AG09319 (cell line): ENCODE data around the gene KIF26B.

Experiments
- DNase-seq: peaks from one replicate; pipeline ENCODE4 v3.0.0-alpha.2; 2010; ENCODE audit warnings: low read depth; ENCODE audit errors: extremely low read depth
- TF ChIP-seq, protein P1 (sequence below): IDR thresholded peaks from 2 replicates; pipeline ENCODE4 v1.5.1; 2011; ENCODE audit warnings: low read depth, mild to moderate bottlenecking, inconsistent platforms, low read length, moderate library complexity

The KIF26B gene

GRCh38 chr1:245587435-245588115 is 432.8 kb downstream of the KIF26B start:
- TF ChIP-seq, protein P1, sequence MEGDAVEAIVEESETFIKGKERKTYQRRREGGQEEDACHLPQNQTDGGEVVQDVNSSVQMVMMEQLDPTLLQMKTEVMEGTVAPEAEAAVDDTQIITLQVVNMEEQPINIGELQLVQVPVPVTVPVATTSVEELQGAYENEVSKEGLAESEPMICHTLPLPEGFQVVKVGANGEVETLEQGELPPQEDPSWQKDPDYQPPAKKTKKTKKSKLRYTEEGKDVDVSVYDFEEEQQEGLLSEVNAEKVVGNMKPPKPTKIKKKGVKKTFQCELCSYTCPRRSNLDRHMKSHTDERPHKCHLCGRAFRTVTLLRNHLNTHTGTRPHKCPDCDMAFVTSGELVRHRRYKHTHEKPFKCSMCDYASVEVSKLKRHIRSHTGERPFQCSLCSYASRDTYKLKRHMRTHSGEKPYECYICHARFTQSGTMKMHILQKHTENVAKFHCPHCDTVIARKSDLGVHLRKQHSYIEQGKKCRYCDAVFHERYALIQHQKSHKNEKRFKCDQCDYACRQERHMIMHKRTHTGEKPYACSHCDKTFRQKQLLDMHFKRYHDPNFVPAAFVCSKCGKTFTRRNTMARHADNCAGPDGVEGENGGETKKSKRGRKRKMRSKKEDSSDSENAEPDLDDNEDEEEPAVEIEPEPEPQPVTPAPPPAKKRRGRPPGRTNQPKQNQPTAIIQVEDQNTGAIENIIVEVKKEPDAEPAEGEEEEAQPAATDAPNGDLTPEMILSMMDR = no peak
- DNase-seq = no peak

GRCh38 chr1:245588116-245588639 is 433.4 kb downstream of the KIF26B start:
- DNase-seq = no peak

DNA sequence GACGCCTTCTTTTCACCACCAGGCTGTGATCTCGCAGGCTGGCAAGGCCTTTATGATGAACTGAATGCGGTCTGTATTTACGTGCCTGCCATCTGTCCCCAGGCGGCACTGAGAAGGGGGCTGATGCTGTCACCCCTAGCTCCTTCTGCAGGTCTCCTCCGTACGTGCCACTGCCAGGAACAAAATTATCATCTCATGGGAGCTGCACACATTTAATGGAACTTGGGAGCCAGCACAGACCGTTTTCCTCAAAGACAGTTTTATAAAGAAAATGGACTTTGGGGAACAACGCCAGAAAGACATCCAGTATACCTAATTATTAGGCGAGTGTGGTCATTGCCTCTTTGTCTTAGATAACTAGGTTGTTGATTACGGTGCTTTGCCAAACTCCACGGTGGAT is 434.5 kb downstream of the KIF26B start:
- TF ChIP-seq, protein P1 = no peak
- no peak for DNase-seq

More at GRCh38 chr1:245588116-245588639, 433.4 kb downstream of the KIF26B start:
- TF ChIP-seq, protein P1 = no peak

GRCh38 chr1:245589906-245590305 is 435.1 kb downstream of the KIF26B start:
- no peak for DNase-seq
- TF ChIP-seq, protein P1 = no peak

DNA sequence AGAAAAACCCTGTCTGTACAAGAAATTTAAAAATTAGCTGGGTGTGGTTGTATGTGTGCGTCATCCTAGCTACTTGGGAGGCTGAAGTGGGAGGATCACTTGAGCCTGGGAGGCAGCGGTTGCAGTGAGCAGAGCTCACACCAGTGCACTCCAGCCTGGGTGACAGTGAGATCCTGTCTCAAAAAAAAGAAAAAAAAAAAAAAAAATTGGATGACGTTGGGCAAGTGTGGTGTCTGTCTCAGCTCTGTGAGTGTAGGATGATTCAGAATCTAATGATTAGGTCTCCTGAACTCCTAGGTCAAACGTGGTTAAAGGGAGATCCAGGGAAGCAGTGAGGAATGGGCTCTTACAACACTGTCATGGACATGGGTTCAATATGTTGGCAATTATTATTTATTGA is 435.9 kb downstream of the KIF26B start:
- TF ChIP-seq, protein P1 = no peak
- DNase-seq = no peak

DNA sequence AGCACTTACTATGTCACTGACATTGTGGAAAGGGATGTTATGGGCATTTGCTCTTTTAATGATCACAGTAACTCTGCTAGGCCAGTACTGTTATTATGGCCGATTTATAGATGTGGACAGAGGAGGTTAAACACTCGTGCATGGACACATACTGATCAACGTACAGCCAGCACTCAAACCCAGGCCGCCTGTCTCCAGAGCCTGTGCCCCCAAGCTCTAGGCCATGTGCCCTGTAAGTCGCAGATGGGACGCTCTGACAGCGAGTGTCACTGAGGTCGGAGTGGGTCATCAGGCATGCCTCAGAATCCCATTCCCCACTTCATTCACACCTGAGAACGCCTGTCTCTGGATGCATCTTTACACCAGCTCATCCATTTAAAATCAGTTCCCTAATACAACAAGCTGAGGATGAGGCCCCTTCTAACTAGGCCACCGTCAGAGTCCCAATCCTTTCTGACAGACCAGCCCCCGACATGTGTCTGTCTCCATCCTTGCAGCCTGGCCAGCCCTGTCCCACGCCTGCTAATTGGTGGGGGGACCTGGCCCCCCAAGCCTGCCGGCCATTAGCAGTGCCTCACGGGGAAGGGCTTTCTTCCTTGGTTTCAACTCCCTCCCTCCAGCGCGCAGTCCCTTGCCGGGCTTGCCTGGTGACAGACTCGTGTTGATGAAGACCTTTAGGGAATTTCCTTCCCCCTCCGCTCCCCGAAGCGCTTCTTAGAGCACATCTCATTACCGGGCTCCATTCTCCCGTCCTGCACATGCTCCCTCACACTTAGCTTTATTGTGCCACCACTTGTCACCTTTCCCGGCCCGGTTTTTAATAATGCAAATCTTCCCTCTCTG is 436.8 kb downstream of the KIF26B start:
- TF ChIP-seq, protein P1 = no peak
- no peak for DNase-seq

- TF ChIP-seq, protein P1 = no peak
- no peak for DNase-seq
Observed at GRCh38 chr1:245592189-245592460, 437.3 kb downstream of the KIF26B start.
